GM12874 (cell line): ENCODE measurements around the gene ASCL5.

ENCODE experiments used
- TF ChIP-seq, protein P1 (sequence below): IDR thresholded peaks from 2 replicates; pipeline ENCODE4 v1.5.1; 2011; ENCODE audit warnings: low read depth, mild to moderate bottlenecking, control low read depth, low read length, moderate library complexity; ENCODE audit not compliant: insufficient read depth

The ASCL5 gene

DNA sequence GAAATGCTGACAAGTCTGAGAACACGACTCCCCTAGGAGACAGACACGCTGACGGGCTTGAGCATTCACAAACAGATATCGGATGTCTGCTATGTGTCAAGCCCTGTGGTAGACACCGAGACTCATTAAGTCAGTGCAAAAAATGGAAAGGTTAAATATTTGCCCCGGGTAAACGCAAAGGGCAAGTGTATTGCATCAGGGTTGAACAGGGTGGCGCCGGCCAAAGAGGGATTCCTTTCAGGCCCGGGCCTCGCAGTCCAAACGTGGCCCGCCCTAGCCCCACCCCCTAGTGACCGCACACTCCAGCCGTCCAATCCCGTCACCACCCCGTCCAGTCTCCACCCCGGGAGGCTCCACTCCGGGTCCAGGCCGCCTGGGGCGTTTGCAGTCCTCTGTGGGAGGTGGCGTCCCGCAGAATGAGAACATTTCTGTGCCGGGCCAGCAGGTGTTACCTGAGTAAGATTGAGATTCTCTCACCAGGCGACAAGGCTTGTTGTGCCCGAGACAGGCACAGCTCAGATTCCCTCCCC, 43.6 kb upstream of the ASCL5 start:
- TF ChIP-seq, protein P1, sequence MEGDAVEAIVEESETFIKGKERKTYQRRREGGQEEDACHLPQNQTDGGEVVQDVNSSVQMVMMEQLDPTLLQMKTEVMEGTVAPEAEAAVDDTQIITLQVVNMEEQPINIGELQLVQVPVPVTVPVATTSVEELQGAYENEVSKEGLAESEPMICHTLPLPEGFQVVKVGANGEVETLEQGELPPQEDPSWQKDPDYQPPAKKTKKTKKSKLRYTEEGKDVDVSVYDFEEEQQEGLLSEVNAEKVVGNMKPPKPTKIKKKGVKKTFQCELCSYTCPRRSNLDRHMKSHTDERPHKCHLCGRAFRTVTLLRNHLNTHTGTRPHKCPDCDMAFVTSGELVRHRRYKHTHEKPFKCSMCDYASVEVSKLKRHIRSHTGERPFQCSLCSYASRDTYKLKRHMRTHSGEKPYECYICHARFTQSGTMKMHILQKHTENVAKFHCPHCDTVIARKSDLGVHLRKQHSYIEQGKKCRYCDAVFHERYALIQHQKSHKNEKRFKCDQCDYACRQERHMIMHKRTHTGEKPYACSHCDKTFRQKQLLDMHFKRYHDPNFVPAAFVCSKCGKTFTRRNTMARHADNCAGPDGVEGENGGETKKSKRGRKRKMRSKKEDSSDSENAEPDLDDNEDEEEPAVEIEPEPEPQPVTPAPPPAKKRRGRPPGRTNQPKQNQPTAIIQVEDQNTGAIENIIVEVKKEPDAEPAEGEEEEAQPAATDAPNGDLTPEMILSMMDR, result no peak

DNA sequence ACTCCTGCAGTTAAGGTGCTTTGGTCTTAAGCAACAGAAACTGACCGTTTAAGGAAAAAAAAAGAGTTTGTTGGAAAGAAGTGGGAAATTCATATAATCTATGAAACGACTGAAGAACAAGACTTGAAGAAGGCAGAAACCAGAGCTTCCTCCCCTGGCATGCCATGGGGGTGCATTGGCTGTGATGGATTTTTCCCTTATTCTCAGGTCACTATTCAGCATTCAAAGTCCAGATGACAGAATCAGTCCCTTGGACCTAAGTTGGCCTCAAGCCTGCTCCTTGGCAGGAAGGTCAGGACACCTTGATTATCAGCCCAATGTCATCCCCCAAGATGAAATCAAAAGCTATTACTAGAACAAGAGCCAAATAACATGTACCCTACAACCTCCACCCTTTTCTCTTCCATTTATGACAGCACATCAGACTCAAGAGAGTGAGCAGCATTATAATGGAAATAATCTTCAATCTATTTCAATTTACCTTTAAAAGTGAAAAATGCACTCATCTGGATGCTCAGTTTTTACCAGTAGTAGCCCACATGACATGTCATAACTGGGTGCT, 43.1 kb upstream of the ASCL5 start:
- TF ChIP-seq, protein P1, result no peak

DNA sequence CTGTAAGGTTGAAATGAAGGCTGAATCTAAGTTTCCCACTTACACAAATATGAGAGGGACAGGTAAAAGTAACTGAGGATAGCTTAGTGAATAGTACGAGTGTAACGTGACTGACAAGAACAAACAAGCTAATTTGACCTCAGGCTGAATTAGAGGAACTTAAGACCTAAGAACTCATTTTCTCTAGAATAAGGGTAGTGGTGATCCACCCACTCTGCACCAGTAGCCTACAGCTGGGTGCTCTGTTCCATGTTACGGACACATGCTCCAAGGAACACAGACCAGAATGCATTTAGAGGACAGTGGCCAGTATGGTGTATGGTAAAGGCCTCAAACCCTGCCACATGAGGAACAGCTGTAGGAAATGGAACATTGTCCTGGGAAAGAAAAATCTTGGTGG, 42.2 kb upstream of the ASCL5 start:
- TF ChIP-seq, protein P1, result no peak

DNA sequence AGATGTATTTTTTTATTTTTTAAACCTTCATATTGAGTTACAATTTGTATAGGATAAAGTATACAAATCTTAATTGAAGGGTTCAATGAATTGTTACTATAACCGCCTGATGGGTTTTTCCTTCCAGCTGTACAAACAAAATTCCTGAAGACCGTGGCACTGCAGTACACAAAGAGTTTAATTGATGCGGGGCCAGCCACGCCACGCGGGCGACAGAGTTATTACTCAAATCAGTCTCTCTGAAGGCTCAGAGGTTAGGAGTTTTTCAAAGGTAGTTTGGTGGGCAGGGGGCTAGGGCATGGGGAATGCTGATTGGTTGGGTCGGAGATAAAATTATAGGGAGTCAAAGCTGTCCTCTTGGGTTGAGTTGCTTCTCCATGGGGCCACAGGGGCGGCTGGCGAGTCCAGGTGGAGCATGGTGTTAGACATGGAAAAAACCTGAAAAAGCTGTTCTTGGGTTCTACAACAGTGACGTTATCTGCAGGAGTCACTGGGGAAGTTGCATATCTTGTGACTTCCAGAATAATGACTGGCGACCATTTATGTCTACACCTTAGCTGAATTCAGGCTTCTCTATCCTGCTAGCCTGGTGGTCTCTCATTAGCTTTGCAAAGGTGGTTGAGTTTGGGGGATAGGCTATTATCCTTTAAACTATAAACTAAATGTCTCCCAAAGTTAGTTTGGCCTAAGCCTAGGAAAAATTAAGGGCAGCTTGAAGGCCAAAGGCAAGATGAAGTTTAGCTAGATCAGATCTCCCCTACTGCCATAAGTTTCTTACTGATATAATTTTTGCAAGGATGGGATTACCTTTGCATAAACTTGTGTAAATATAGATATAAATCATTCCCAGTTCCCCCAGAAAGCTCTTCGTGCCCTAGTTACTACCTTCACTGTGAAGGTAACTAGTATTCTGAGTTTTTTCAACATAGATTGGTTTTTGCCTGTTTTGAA, 40.3 kb upstream of the ASCL5 start:
- TF ChIP-seq, protein P1, result no peak

DNA sequence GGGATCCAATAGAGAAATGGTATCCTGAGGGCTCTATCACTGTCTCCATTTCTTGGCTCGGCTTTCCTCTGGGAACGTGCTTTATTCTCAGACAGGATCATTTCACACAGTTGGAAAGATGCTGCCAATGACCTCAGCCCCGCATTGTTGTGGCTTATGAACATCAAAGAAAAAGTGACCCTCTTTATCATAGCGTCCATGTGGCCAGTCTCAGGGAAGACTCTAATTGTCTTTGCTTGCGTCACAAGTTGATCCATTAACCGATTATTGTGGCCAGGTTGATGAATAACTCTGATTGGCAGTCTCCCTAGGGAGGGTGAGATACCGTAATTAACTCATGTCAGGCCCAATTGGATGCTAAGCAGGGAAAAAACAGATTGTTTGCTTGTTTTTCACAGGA, 37.7 kb upstream of the ASCL5 start:
- TF ChIP-seq, protein P1, result no peak

DNA sequence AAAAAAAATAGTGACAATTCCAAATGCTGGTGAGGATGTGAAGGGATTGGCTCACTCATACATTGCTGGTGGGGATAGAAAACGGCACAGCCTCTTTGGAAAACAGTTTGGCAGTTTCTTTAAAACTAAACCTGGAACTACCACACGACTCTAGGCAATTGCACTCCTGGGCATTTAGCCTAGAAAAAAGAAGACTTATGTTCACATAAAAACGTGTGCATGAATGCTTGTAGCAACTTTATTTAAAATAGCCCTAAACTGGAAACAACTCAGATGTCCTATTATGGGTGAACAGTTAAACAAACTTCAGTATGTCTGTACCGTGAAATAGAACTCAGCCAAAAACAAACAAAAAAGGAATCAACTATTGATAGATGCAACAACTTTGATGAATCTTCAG, 36.7 kb upstream of the ASCL5 start:
- TF ChIP-seq, protein P1, result no peak

DNA sequence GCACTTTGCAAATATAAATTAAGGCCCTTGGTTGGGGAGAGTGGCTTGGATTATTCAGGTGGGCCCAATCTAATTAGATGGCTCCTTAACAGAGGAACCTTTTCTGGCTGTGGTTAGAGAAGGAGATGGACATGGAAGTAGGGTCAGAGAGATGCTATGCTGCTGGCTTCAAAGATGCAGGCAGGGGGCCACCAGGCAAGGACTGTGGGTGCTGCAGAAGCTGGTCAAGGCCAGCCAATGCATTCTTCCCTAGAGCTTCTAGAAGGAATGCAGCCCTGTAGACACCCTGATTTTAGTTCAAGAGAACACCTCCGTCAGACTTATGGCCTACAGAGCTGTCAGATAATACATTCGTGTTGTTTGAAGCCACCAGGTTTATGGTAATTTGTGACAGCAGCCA, 31.0 kb upstream of the ASCL5 start:
- TF ChIP-seq, protein P1, result no peak
